Keratinocyte (primary cell): Measurements from ENCODE around the gene MAPKBP1. TPM values are rescaled to one million over a fixed set of nuclear protein-coding genes. Genes with fewer than 3 reads are reported as not detected.

Experiments used
- DNase-seq: peaks from one replicate; pipeline ENCODE4 v3.0.0-alpha.2; 2011; ENCODE audit warnings: low read depth, missing footprints, low spot score
- FAIRE-seq: peaks from 2 replicates; lab custom pipeline; 2011; peaks lifted over from hg19 to GRCh38; lab: Jason Lieb, UNC
- H2AFZ ChIP-seq: 2 replicates; pipeline ENCODE4 v1.6.0; 2012; ENCODE audit warnings: low read length, control low read depth, inconsistent platforms; ENCODE audit not compliant: control insufficient read depth
- H3K27ac ChIP-seq: 2 replicates; pipeline ENCODE4 v1.5.1; 2011; ENCODE audit warnings: low read length; ENCODE audit not compliant: control insufficient read depth, insufficient read depth
- H3K27me3 ChIP-seq: 3 replicates; pipeline ENCODE4 v1.6.0; 2011; ENCODE audit warnings: low read length; ENCODE audit not compliant: control insufficient read depth, insufficient read depth; ENCODE audit errors: extremely low read depth
- H3K36me3 ChIP-seq, 2 experiments: 2 replicates in 1 of 2; 3 replicates in 1 of 2; pipeline ENCODE4 v1.5.1; 2011; ENCODE audit warnings: low read length in 2 of 2, mild to moderate bottlenecking in 1 of 2; ENCODE audit not compliant: control insufficient read depth in 2 of 2, insufficient read depth in 2 of 2; ENCODE audit errors: extremely low read depth in 1 of 2
- H3K4me1 ChIP-seq: 3 replicates; pipeline ENCODE4 v1.5.1; 2011; ENCODE audit warnings: low read length; ENCODE audit not compliant: control insufficient read depth, insufficient read depth; ENCODE audit errors: extremely low read depth
- H3K4me2 ChIP-seq: 3 replicates; pipeline ENCODE4 v1.6.0; 2011; ENCODE audit warnings: low read depth, low read length; ENCODE audit not compliant: control insufficient read depth, insufficient read depth; ENCODE audit errors: extremely low read depth
- H3K4me3 ChIP-seq, 3 experiments: fragments of 200-600 bp in 1 of 3; sonication (generic) in 1 of 3; 2 replicates in 2 of 3; 3 replicates in 1 of 3; pipeline ENCODE4 v1.5.1; 2011 to 2016; ENCODE audit warnings: low read length in 3 of 3, mild to moderate bottlenecking in 3 of 3, control low read depth in 2 of 3, inconsistent platforms in 1 of 3, low read depth in 1 of 3, mixed read lengths in 1 of 3, mixed run types in 1 of 3, moderate library complexity in 1 of 3; ENCODE audit not compliant: control insufficient read depth in 2 of 3, insufficient read depth in 2 of 3; ENCODE audit errors: extremely low read depth in 1 of 3
- H3K79me2 ChIP-seq: 2 replicates; pipeline ENCODE4 v1.6.0; 2012; ENCODE audit warnings: low read length; ENCODE audit not compliant: control insufficient read depth, insufficient read depth
- H3K9ac ChIP-seq: 3 replicates; pipeline ENCODE4 v1.6.0; 2011; ENCODE audit warnings: low read length; ENCODE audit not compliant: control insufficient read depth, insufficient read depth; ENCODE audit errors: extremely low read depth
- H3K9me1 ChIP-seq: 3 replicates; pipeline ENCODE4 v1.6.0; 2011; ENCODE audit warnings: low read length; ENCODE audit not compliant: control insufficient read depth, insufficient read depth; ENCODE audit errors: extremely low read depth
- H3K9me3 ChIP-seq: 2 replicates; pipeline ENCODE4 v1.5.1; 2012; ENCODE audit warnings: low read depth, low read length; ENCODE audit not compliant: control insufficient read depth
- H4K20me1 ChIP-seq: 3 replicates; pipeline ENCODE4 v1.6.0; 2011; ENCODE audit warnings: low read length; ENCODE audit not compliant: control insufficient read depth, insufficient read depth; ENCODE audit errors: extremely low read depth
- CTCF ChIP-seq, 3 experiments: IDR thresholded peaks in 1 of 3; conservative IDR thresholded peaks in 1 of 3; optimal IDR thresholded peaks in 1 of 3; 2 replicates in 2 of 3; 3 replicates in 1 of 3; pipeline versions ENCODE3 to v1.5.1; 2011; ENCODE audit warnings: low read length in 3 of 3, mild to moderate bottlenecking in 3 of 3, moderate library complexity in 2 of 3, control low read depth in 1 of 3, inconsistent platforms in 1 of 3; ENCODE audit not compliant: insufficient read depth in 2 of 3; ENCODE audit errors: extremely low read depth in 1 of 3
- EZH2 ChIP-seq: IDR thresholded peaks from one replicate; pipeline ENCODE4 v1.6.1; 2012; ENCODE audit warnings: inconsistent platforms, mild to moderate bottlenecking, low read length, moderate library complexity
- dilution Hi-C: fragments of 300-500 bp; cut with MboI; formaldehyde crosslinking; loops from one replicate; pipeline ENCODE4 v1.7.0; 2020; ENCODE audit warnings: low sequenced_read_pairs; ENCODE audit not compliant: extremely low pct_ligation_motif_present
- polyA plus RNA-seq, 5 experiments: library from polyadenylated mRNA; depleted of rRNA in 3 of 5; stranded (reverse) in 3 of 5; stranded (forward) in 1 of 5; unstranded in 1 of 5; fragments of >200 nt; gene quantifications; 1 replicate in 1 of 5; 2 replicates in 3 of 5; 3 replicates in 1 of 5; pipeline versions ENCODE4 v1.2.1 to v1.2.3, GENCODE V29; 2011 to 2012; ENCODE audit warnings: missing spikeins in 2 of 5, low read depth in 1 of 5, low replicate concordance in 1 of 5

MAPKBP1 gene
- polyA plus RNA-seq, 1 donor (not counting 4 experiments of a cell fraction or from before 2014, with no cell fraction given): 18.3 TPM

- Histone ChIP-seq H3K79me2 (no peaks in the 10 kb centered on the region), H3K36me3 (peaks cover 10 to 16% of the 10 kb centered on the region in 2 experiments), H3K27me3 (peaks cover 16% of the 10 kb centered on the region), H4K20me1 (no peaks in the 10 kb centered on the region), H3K9ac (no peak overlapping the region), H3K9me1 (no peaks in the 10 kb centered on the region), H3K4me3 (no peak overlapping the region), H3K4me1 (peaks cover 22% of the 10 kb centered on the region), H2AFZ (no peak overlapping the region), H3K4me2 (no peak overlapping the region), H3K27ac (no peak overlapping the region), H3K9me3 (no peaks in the 10 kb centered on the region)
- no peak for TF ChIP-seq EZH2
- no peak for TF ChIP-seq CTCF (optimal IDR thresholded peaks at IDR 0.05 in 1 of 3, IDR thresholded peaks at IDR 0.05 in 1 of 3, conservative IDR thresholded peaks at IDR 0.05 in 1 of 3; ENCODE audit: extremely low read depth in 1 of 3, insufficient read depth in 2 of 3, low read length in 3 of 3)
- dilution Hi-C loops: no loop called here
- DNase-seq (no peak), FAIRE-seq (no peak)
Measured at GRCh38 chr15:41851167-41851523, 76.9 kb downstream of the MAPKBP1 start.

GRCh38 chr15:41851755-41852370, 77.6 kb downstream of the MAPKBP1 start:
- Histone ChIP-seq H3K36me3 (peaks cover 9 to 14% of the 10 kb centered on the region in 2 experiments), H3K79me2 (no peaks in the 10 kb centered on the region), H3K27me3 (peaks cover 16% of the 10 kb centered on the region), H3K4me3 (no peak overlapping the region), H3K27ac (no peak overlapping the region), H3K9ac (no peak overlapping the region), H2AFZ (no peak overlapping the region), H3K4me2 (no peak overlapping the region), H3K9me3 (no peaks in the 10 kb centered on the region), H4K20me1 (no peaks in the 10 kb centered on the region), H3K4me1 (peaks cover 22% of the 10 kb centered on the region), H3K9me1 (no peaks in the 10 kb centered on the region)
- no peak for TF ChIP-seq CTCF (optimal IDR thresholded peaks at IDR 0.05 in 1 of 3, IDR thresholded peaks at IDR 0.05 in 1 of 3, conservative IDR thresholded peaks at IDR 0.05 in 1 of 3; ENCODE audit: extremely low read depth in 1 of 3, insufficient read depth in 2 of 3, low read length in 3 of 3)
- TF ChIP-seq EZH2: no peak
- DNase-seq: no peak
- dilution Hi-C loops: no loop called here
- no peak for FAIRE-seq
